HepG2 (cell line): ENCODE measurements around the gene RRM2. TPM values are rescaled to one million over a fixed set of nuclear protein-coding genes. Genes with fewer than 3 reads are reported as not detected.
A peak's percentile ranks its signal among the peaks of the same experiment; 100 is the strongest.
"Not testable (repeated sequence)": the region's sequence is repeated elsewhere in the genome, so short reads cannot be mapped to it uniquely, and the experiment has no call there.

ENCODE experiments used
- ATAC-seq: fragments of 200-7000 bp; cut with Tn5 transposase; 3 replicates; pipeline ENCODE4 v1.9.1; 2020; ENCODE audit warnings: mild to moderate bottlenecking, moderate library complexity
- BruUV-seq: library from RNA; stranded (reverse); fragments of 400-500 nt; replicated peaks from 2 replicates; lab custom pipeline; 2021; lab: Mats Ljungman, UMichigan
- CTCF ChIA-PET: fragments of 300-600 bp; formaldehyde crosslinking; extraction: SDS; loops from one replicate; lab custom pipeline; 2021; ENCODE audit warnings: low total read pairs, inconsistent platforms, low intra/inter-chr PET ratio; lab: Yijun Ruan, JAX
- POLR2A ChIA-PET: fragments of 350-600 bp; sonication (Branson Sonifier 250); formaldehyde crosslinking; loops from one replicate; lab custom pipeline; 2020; ENCODE audit warnings: antibody characterized with exemption, inconsistent platforms; lab: Yijun Ruan, JAX
- DNase-seq: peaks from one replicate; pipeline ENCODE4 v3.0.0-alpha.2; 2015; ENCODE audit warnings: low spot score
- FAIRE-seq: peaks from 3 replicates; lab custom pipeline; 2011; peaks lifted over from hg19 to GRCh38; lab: Jason Lieb, UNC
- H2AFZ ChIP-seq: one replicate; pipeline ENCODE4 v1.6.1; 2011; ENCODE audit warnings: low read length, inconsistent platforms
- H3K27ac ChIP-seq: fragments of 300-600 bp; 3 replicates; pipeline ENCODE4 v1.8.0; 2011; ENCODE audit warnings: mixed run types, mild to moderate bottlenecking, mixed read lengths, low read length, inconsistent platforms; ENCODE audit not compliant: insufficient read depth; ENCODE audit errors: extremely low read length
- H3K27me3 ChIP-seq, 2 experiments: fragments of 200-600 bp in 1 of 2; 2 replicates in 1 of 2; 3 replicates in 1 of 2; pipeline versions ENCODE4 v1.6.0 to v1.8.0; 2011; ENCODE audit warnings: low read length in 2 of 2, mild to moderate bottlenecking in 2 of 2, moderate library complexity in 2 of 2, inconsistent platforms in 1 of 2; ENCODE audit not compliant: insufficient read depth in 2 of 2, control insufficient read depth in 1 of 2
- H3K36me3 ChIP-seq, 2 experiments: fragments of 200-600 bp in 1 of 2; replicated peaks in 1 of 2; 2 replicates in 1 of 2; 3 replicates in 1 of 2; pipeline versions ENCODE4 v1.5.1 to v1.8.0; 2011; ENCODE audit warnings: low read length in 2 of 2, inconsistent platforms in 1 of 2; ENCODE audit not compliant: insufficient read depth in 2 of 2, control insufficient read depth in 1 of 2
- H3K4me1 ChIP-seq: 2 replicates; pipeline ENCODE4 v1.5.1; 2012; ENCODE audit warnings: low read length, inconsistent platforms; ENCODE audit not compliant: insufficient read depth
- H3K4me2 ChIP-seq: 2 replicates; pipeline ENCODE4 v1.6.0; 2011; ENCODE audit warnings: low read depth, low read length, inconsistent platforms
- H3K4me3 ChIP-seq, 3 experiments: fragments of 200-600 bp in 1 of 3; sonication (generic), shearing (Covaris generic) in 1 of 3; replicated peaks in 1 of 3; 2 replicates each; pipeline ENCODE4 v1.5.1; 2011 to 2016; ENCODE audit warnings: low read length in 3 of 3, inconsistent platforms in 2 of 3, low read depth in 2 of 3, mild to moderate bottlenecking in 2 of 3, control low read depth in 1 of 3, mixed read lengths in 1 of 3; ENCODE audit not compliant: insufficient read depth in 1 of 3
- H3K79me2 ChIP-seq: one replicate; pipeline ENCODE4 v1.6.1; 2011; ENCODE audit warnings: low read length, inconsistent platforms; ENCODE audit not compliant: insufficient read depth
- H3K9ac ChIP-seq: 2 replicates; pipeline ENCODE4 v1.6.0; 2011; ENCODE audit warnings: mild to moderate bottlenecking, low read depth, low read length, inconsistent platforms; ENCODE audit not compliant: insufficient read depth
- H3K9me3 ChIP-seq: 2 replicates; pipeline ENCODE4 v1.5.1; 2012; ENCODE audit warnings: mild to moderate bottlenecking, low read length
- H4K20me1 ChIP-seq: 2 replicates; pipeline ENCODE4 v1.6.0; 2011; ENCODE audit warnings: inconsistent platforms, mild to moderate bottlenecking, low read length, moderate library complexity; ENCODE audit not compliant: insufficient read depth
- BORCS8-MEF2B ChIP-seq: sonication (generic); formaldehyde crosslinking; IDR thresholded peaks from 2 replicates; pipeline ENCODE4 v1.8.0; 2022; ENCODE audit warnings: mild to moderate bottlenecking, missing genetic modification reagents
- HNF4A ChIP-seq: sonication (generic); formaldehyde crosslinking; IDR thresholded peaks from 2 replicates; pipeline ENCODE4 v1.4.0; 2020; ENCODE audit warnings: missing genetic modification reagents
- HOXA3 ChIP-seq: sonication (generic); formaldehyde crosslinking; IDR thresholded peaks from 2 replicates; pipeline ENCODE4 v1.5.0; 2020; ENCODE audit warnings: missing genetic modification reagents
- KDM5B ChIP-seq: sonication (generic); formaldehyde crosslinking; IDR thresholded peaks from 2 replicates; pipeline ENCODE4 v1.4.0; 2020; ENCODE audit warnings: missing genetic modification reagents, mild to moderate bottlenecking, borderline replicate concordance
- PRDM15 ChIP-seq: sonication (generic); formaldehyde crosslinking; IDR thresholded peaks from 2 replicates; pipeline ENCODE4 v1.4.0; 2020; ENCODE audit warnings: missing genetic modification reagents
- ZHX2 ChIP-seq, 2 experiments: sonication (generic) in 1 of 2; formaldehyde crosslinking in 1 of 2; IDR thresholded peaks; 2 replicates each; pipeline versions ENCODE4 v1.6.1 to v1.9.0; 2014 to 2022; ENCODE audit warnings: antibody characterized with exemption in 1 of 2, borderline replicate concordance in 1 of 2, inconsistent platforms in 1 of 2, low read depth in 1 of 2, missing genetic modification reagents in 1 of 2
- ZNF768 ChIP-seq: sonication (generic); formaldehyde crosslinking; IDR thresholded peaks from 2 replicates; pipeline ENCODE4 v1.4.0; 2020; ENCODE audit warnings: missing genetic modification reagents
- in situ Hi-C: cut with HindIII; loops from 2 replicates; pipeline ENCODE4 v1.10.0; 2017; ENCODE audit warnings: low pct_unique_long_range_greater_than_20kb; ENCODE audit not compliant: extremely low pct_ligation_motif_present
- intact Hi-C: fragments of 100-400 bp; cut with micrococcal nuclease; formaldehyde crosslinking; loops from one replicate; pipeline ENCODE4 v1.10.0; 2022; ENCODE audit not compliant: unreplicated experiment
- polyA plus RNA-seq, 8 experiments: library from polyadenylated mRNA; depleted of rRNA in 3 of 8; stranded (reverse) in 7 of 8; unstranded in 1 of 8; fragments of >200 nt; fragmentation: Illumina TruSeq in 4 of 8; extraction: Trizol in 4 of 8; gene quantifications; 2 replicates each; pipeline versions ENCODE4 v1.2.1 to v1.2.3, GENCODE V29; 2011 to 2016; ENCODE audit warnings: low read depth in 4 of 8, missing spikeins in 1 of 8, mixed read lengths in 1 of 8; ENCODE audit not compliant: insufficient read depth in 1 of 8
- total RNA-seq, 5 experiments: library from RNA; depleted of rRNA; stranded (reverse); fragments of >200 nt; fragmentation: Illumina TruSeq; extraction: Trizol; gene quantifications; 2 replicates each; pipeline ENCODE4 v1.2.3, GENCODE V29; 2016; ENCODE audit warnings: low read depth in 1 of 5

Gene RRM2
- total and polyA plus RNA-seq, 2 of the 13 experiments (the other 11 are each of a cell fraction or from before 2014, with no cell fraction given), result 31.3 to 150 TPM

DNA sequence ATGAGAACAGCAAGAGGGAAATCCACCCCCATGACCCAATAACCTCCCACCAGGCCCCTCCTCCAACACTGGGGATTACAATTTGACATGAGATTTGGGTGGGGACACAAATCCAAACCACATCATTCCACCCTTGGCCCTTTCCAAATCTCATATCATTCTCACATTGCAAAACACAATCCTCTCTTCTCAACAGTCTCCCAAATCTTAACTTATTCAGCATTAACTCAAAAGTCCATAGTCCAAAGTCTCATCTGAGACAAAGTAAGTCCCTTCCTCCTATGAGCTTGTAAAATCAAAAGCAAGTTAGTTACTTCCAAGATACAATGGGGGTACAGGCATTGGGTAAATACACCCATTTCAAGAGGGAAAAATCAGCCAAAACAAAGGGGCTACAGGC lies 17.6 kb upstream of the RRM2 start:
- H3K9me3 ChIP-seq, H3K4me2 ChIP-seq, BruUV-seq, CTCF ChIA-PET, POLR2A ChIA-PET, H2AFZ ChIP-seq, H3K79me2 ChIP-seq, H3K36me3 ChIP-seq, ATAC-seq, H3K27ac ChIP-seq, H4K20me1 ChIP-seq, FAIRE-seq, in situ Hi-C loops, DNase-seq, H3K27me3 ChIP-seq, intact Hi-C loops, H3K9ac ChIP-seq, H3K4me3 ChIP-seq: not testable (repeated sequence)
- peaks cover 18% of the 10 kb centered on the region for H3K4me1 ChIP-seq
- TF ChIP-seq HNF4A, result peak; percentile 40; the same call in 1 of the 2 replicates

DNA sequence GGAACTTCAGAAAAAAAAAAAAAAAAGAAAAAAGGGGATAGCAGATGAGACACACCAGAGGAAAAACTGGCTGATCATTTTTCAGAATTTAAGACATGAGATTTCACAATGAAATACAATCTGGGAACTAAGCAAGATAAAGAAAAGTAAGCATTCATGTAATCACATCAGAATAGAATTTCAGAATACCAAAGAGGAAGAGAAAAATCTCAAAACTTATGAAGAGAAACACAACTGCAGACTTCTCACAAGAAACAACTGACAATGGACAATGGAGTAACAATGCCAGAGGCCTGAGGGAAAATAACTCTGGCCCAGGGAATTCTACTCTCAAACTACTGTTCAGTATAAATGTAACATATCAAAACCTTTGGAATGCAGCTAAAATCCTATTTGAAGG lies 13.2 kb upstream of the RRM2 start:
- DNase-seq (no peak), ATAC-seq (no peak), FAIRE-seq (no peak)
- Histone ChIP-seq H3K27me3 (no peaks in the 10 kb centered on the region), H2AFZ (no peak overlapping the region), H3K9me3 (no peaks in the 10 kb centered on the region), H4K20me1 (no peaks in the 10 kb centered on the region), H3K27ac (no peak overlapping the region), H3K4me3 (no peak overlapping the region), H3K4me1 (peaks cover 18% of the 10 kb centered on the region), H3K36me3 (no peaks in the 10 kb centered on the region), H3K9ac (no peak overlapping the region), H3K4me2 (no peak overlapping the region), H3K79me2 (no peaks in the 10 kb centered on the region)
- POLR2A ChIA-PET, result no interaction called here
- CTCF ChIA-PET, result no interaction called here
- intact Hi-C loops, result no loop called here
- in situ Hi-C loops, result no loop called here
- no TSS peak for BruUV-seq
- TF ChIP-seq HOXA3 (no peak), PRDM15 (no peak), ZNF768 (CRISPR knock-in tag) (no peak), KDM5B (CRISPR knock-in tag) (no peak), BORCS8-MEF2B (CRISPR knock-in tag) (no peak), ZHX2 (IDR thresholded peaks at IDR 0.05; ENCODE audit: low read depth) (no peak), ZHX2 (CRISPR knock-in tag; IDR thresholded peaks at IDR 0.05; ENCODE audit: borderline replicate concordance) (no peak)
